ENCODE results near the gene ACBD5. TPM values are rescaled to one million over a fixed set of nuclear protein-coding genes. Genes with fewer than 3 reads are reported as not detected.
A peak's percentile ranks its signal among the peaks of the same experiment; 100 is the strongest.
"Not testable (repeated sequence)": the region's sequence is repeated elsewhere in the genome, so short reads cannot be mapped to it uniquely, and the experiment has no call there.

The ACBD5 gene
- total RNA-seq, 1 experiment from 2014 or later: 17.6 TPM

GRCh38 chr10:27207350-27207749 is 33.2 kb downstream of the ACBD5 start:
- peaks cover 1% of the 10 kb centered on the region for H3K36me3 ChIP-seq (replicated peaks; ENCODE audit: control insufficient read depth, insufficient read depth, low read length)
- no peaks in the 10 kb centered on the region for H3K27me3 ChIP-seq (ENCODE audit: control insufficient read depth, insufficient read depth, low read length)
- no peak overlapping the region for H3K4me3 ChIP-seq (ENCODE audit: insufficient read depth, low read depth, low read length)
- no peak for DNase-seq

- no peak overlapping the region for H3K4me3 ChIP-seq (ENCODE audit: insufficient read depth, low read depth, low read length)
- H3K27me3 ChIP-seq (ENCODE audit: control insufficient read depth, insufficient read depth, low read length): no peaks in the 10 kb centered on the region
- H3K36me3 ChIP-seq (replicated peaks; ENCODE audit: control insufficient read depth, insufficient read depth, low read length): peaks cover 1% of the 10 kb centered on the region
- no peak for DNase-seq
Measured at GRCh38 chr10:27203806-27204205, 36.8 kb downstream of the ACBD5 start.

DNA sequence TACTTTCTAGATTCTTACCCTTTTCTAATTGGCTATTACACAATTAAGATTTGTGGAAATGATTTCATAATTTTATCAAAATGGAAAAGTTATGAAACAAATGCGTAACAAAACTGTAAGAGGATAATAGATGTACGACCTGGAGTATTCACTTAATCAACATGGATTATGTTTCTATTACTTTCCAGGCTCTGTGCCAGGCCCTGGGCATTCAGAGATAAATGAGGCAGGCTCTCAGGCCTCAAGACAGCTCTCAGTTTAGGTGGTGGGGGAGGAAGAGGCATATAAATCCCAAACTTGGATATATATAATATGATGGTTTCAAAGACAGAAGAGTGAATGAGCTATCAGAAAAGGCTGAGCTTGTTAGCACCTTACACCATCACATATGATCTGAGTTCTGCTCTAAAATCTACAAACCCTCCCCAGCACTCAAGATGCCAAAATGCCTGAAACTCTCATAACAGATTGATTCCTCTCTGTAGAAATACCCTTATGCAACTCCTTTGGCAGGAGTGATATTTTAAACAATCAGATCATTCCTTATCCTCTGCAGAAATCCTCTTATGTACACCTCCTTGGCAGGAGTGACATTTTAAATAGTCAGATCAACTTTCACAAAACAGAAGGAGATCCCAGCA is 42.5 kb downstream of the ACBD5 start:
- no peak for DNase-seq
- Histone ChIP-seq H3K27me3 (ENCODE audit: control insufficient read depth, insufficient read depth, low read length) (no peaks in the 10 kb centered on the region), H3K36me3 (replicated peaks; ENCODE audit: control insufficient read depth, insufficient read depth, low read length) (no peaks in the 10 kb centered on the region; the same call in 1 of the 2 replicates), H3K4me3 (ENCODE audit: insufficient read depth, low read depth, low read length) (no peak overlapping the region)

DNA sequence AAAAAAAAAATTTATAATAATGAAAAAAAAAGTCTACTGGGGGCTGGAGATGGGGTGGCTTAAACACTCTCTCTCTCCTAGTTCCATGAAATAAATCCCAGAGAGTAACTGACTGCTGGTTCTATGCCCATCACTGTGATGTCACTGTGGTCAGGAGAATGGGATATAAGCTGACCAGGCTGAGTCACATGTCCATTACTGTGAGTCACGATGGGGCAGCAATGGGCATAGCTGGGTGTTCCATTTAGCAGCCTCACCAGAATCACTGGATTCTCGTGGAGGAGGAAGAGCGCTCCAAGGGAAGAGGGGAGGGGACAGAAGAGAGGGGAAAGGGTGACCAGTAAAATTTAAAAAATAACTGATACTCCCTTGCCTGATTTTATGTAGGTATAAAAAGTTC is 48.3 kb downstream of the ACBD5 start:
- Histone ChIP-seq H3K36me3 (replicated peaks; ENCODE audit: control insufficient read depth, insufficient read depth, low read length) (no peaks in the 10 kb centered on the region), H3K4me3 (ENCODE audit: insufficient read depth, low read depth, low read length) (no peak overlapping the region), H3K27me3 (ENCODE audit: control insufficient read depth, insufficient read depth, low read length) (no peaks in the 10 kb centered on the region)
- DNase-seq: no peak

- no peak overlapping the region for H3K4me3 ChIP-seq (ENCODE audit: insufficient read depth, low read depth, low read length)
- no peaks in the 10 kb centered on the region for H3K27me3 ChIP-seq (ENCODE audit: control insufficient read depth, insufficient read depth, low read length)
- no peak for DNase-seq
- peaks cover 2% of the 10 kb centered on the region for H3K36me3 ChIP-seq (replicated peaks; ENCODE audit: control insufficient read depth, insufficient read depth, low read length)
Measured at GRCh38 chr10:27190508-27190907, 50.1 kb downstream of the ACBD5 start.

DNA sequence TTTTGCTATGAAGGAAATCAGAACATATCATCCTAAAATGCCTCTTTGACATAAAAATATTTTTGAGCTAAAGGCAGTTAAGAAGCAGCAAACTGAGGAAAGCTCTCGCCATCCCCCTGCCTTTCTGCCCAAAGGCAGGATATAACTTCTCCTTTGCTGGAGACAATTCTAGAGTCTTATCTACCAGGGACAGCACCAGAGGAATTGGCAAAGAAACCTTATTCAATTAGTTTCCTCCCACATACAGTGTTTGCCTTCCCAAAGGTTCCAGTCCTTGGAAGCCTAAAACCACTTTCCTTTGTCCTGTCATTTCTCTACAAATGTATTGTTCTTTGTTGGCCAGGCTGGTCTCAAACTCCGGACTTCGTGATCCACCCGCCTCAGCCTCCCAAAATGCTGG is 51.7 kb downstream of the ACBD5 start:
- DNase-seq: no peak
- Histone ChIP-seq H3K27me3 (ENCODE audit: control insufficient read depth, insufficient read depth, low read length) (no peaks in the 10 kb centered on the region), H3K4me3 (ENCODE audit: insufficient read depth, low read depth, low read length) (no peak overlapping the region), H3K36me3 (replicated peaks; ENCODE audit: control insufficient read depth, insufficient read depth, low read length) (peaks cover 9% of the 10 kb centered on the region)

DNA sequence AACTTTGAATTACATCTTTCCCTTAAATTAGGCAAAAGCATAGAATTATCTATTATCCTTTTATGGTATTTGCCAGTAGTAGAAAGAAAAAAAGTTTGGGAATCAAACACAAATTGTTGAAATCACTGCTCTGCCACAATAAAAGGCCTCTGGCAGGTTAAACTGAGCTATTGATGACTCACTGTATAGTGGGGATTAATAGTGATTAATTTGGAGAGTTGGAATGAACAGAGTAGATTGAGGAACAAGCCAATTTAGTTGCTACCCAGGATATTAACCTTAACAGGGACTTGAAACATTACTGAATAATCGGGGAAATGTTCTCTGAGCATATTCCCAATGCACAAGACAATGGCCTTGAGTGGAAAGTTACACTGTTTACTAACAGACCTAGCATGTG is 52.3 kb downstream of the ACBD5 start:
- no peak for DNase-seq
- H3K36me3 ChIP-seq (replicated peaks; ENCODE audit: control insufficient read depth, insufficient read depth, low read length): peaks cover 11% of the 10 kb centered on the region

GRCh38 chr10:27169849-27170248 is 70.7 kb downstream of the ACBD5 start:
- no peak for DNase-seq
- Histone ChIP-seq H3K4me3 (ENCODE audit: insufficient read depth, low read depth, low read length) (no peak overlapping the region), H3K27me3 (ENCODE audit: control insufficient read depth, insufficient read depth, low read length) (no peaks in the 10 kb centered on the region), H3K36me3 (replicated peaks; ENCODE audit: control insufficient read depth, insufficient read depth, low read length) (peaks cover 38% of the 10 kb centered on the region)

More for the DNA sequence above, 52.3 kb downstream of the ACBD5 start:
- H3K27me3 ChIP-seq (ENCODE audit: control insufficient read depth, insufficient read depth, low read length): no peaks in the 10 kb centered on the region
- no peak overlapping the region for H3K4me3 ChIP-seq (ENCODE audit: insufficient read depth, low read depth, low read length)

DNA sequence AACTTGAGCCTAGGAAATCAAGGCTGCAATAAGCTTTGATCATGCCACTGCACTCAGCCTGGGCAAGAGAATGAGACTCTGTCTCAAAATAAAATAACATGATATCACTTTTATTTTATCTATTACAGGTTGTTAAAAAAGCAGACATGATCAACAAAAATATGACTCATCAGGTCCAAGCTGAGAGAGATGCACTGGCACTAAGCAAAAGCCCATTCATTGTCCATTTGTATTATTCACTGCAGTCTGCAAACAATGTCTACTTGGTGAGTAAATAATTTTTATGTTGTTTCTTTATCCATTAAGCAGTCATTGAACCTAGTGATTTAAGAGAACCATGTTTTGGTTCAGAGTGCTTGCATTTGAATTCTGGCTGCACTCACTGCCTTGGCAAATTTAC is 82.2 kb downstream of the ACBD5 start:
- Histone ChIP-seq H3K36me3 (replicated peaks; ENCODE audit: control insufficient read depth, insufficient read depth, low read length) (peaks cover 18% of the 10 kb centered on the region), H3K4me3 (ENCODE audit: insufficient read depth, low read depth, low read length) (no peak overlapping the region), H3K27me3 (ENCODE audit: control insufficient read depth, insufficient read depth, low read length) (no peaks in the 10 kb centered on the region)
- no peak for DNase-seq

- H3K36me3 ChIP-seq (replicated peaks; ENCODE audit: control insufficient read depth, insufficient read depth, low read length): peaks cover 18% of the 10 kb centered on the region
- H3K4me3 ChIP-seq (ENCODE audit: insufficient read depth, low read depth, low read length): no peak overlapping the region
- no peaks in the 10 kb centered on the region for H3K27me3 ChIP-seq (ENCODE audit: control insufficient read depth, insufficient read depth, low read length)
- no peak for DNase-seq
Measured at GRCh38 chr10:27157150-27157549, 83.4 kb downstream of the ACBD5 start.

DNA sequence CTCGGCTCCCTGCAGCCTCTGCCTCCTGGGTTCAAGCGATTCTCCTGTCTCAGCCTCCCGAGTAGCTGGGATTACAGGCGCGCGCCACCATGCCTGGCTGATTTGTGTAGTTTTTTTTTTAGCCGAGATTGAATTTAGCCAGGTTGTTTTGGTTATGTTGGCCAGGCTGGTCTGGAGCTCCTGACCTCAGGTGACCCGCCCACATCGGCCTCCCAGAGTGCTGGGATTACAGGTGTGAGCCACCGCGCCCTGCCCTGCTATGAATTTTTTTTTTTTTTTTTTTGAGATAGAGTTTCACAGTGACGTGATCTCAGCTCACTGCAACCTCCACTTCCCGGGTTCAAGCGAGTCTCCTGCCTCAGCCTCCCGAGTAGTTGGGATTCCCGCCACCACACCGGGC is 84.0 kb downstream of the ACBD5 start:
- Histone ChIP-seq H3K4me3 (ENCODE audit: insufficient read depth, low read depth, low read length) (peak overlapping the region; percentile 93), H3K36me3 (replicated peaks; ENCODE audit: control insufficient read depth, insufficient read depth, low read length) (peaks cover 18% of the 10 kb centered on the region)
- not testable (repeated sequence) for H3K27me3 ChIP-seq (ENCODE audit: control insufficient read depth, insufficient read depth, low read length); DNase-seq

GRCh38 chr10:27155066-27155754 is 85.4 kb downstream of the ACBD5 start, which contains the start of gene MASTL:
TSS of gene MASTL (plus strand) at chr10:27155352. CDS start at chr10:27155427, 75 bp downstream.
- peak within 1 kb of the TSS; percentile 93 for H3K4me3 ChIP-seq (ENCODE audit: insufficient read depth, low read depth, low read length)
- peaks cover 17% of the 10 kb centered on the region for H3K36me3 ChIP-seq (replicated peaks; ENCODE audit: control insufficient read depth, insufficient read depth, low read length)
- no peaks in the 10 kb centered on the region for H3K27me3 ChIP-seq (ENCODE audit: control insufficient read depth, insufficient read depth, low read length)
- DNase-seq: peak; percentile 94

DNA sequence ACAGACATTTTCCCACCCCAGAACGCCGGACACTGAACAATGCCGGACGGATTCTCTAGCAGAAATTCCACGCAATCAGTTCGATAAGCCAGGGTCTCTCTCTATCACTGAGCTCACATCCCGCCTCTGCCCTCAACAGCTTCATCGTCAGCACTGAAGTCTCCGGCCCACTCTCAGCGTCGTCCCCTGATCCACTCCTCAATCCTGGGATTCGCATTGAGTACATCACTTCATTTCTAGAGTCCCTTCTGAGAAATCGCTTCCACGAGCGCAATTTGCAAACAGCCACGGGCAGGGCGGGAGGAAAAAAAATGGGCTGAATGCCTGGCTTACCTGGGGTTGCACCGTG is 86.8 kb downstream of the ACBD5 start:
- no peaks in the 10 kb centered on the region for H3K27me3 ChIP-seq (ENCODE audit: control insufficient read depth, insufficient read depth, low read length)
- peaks cover 8% of the 10 kb centered on the region for H3K36me3 ChIP-seq (replicated peaks; ENCODE audit: control insufficient read depth, insufficient read depth, low read length)
- peak overlapping the region; percentile 93 for H3K4me3 ChIP-seq (ENCODE audit: insufficient read depth, low read depth, low read length)
- peak; percentile 45 for DNase-seq

GRCh38 chr10:27153329-27153728 is 87.3 kb downstream of the ACBD5 start:
- Histone ChIP-seq H3K36me3 (replicated peaks; ENCODE audit: control insufficient read depth, insufficient read depth, low read length) (peaks cover 5% of the 10 kb centered on the region), H3K4me3 (ENCODE audit: insufficient read depth, low read depth, low read length) (peak overlapping the region; percentile 93), H3K27me3 (ENCODE audit: control insufficient read depth, insufficient read depth, low read length) (no peaks in the 10 kb centered on the region)
- no peak for DNase-seq

- H3K27me3 ChIP-seq (ENCODE audit: control insufficient read depth, insufficient read depth, low read length): no peaks in the 10 kb centered on the region
- peaks cover 6% of the 10 kb centered on the region for H3K36me3 ChIP-seq (replicated peaks; ENCODE audit: control insufficient read depth, insufficient read depth, low read length)
- no peak overlapping the region for H3K4me3 ChIP-seq (ENCODE audit: insufficient read depth, low read depth, low read length)
- no peak for DNase-seq
Measured at GRCh38 chr10:27152687-27153086, 87.9 kb downstream of the ACBD5 start.
